HG02970 (cell line): Measurements from ENCODE around the gene HOOK2.
A peak's percentile ranks its signal among the peaks of the same experiment; 100 is the strongest.
"Not testable (repeated sequence)": the region's sequence is repeated elsewhere in the genome, so short reads cannot be mapped to it uniquely, and the experiment has no call there.

Source experiments
- ATAC-seq: cut with Tn5 transposase; IDR thresholded peaks from one replicate; pipeline ENCODE4 v1.9.1; 2021; ENCODE audit warnings: mild to moderate bottlenecking, moderate library complexity, moderate number of reproducible peaks; ENCODE audit not compliant: unreplicated experiment, low FRiP score

The HOOK2 gene

GRCh38 chr19:12756150-12756883 lies 19.0 kb downstream of the HOOK2 start:
- ATAC-seq: no peak

GRCh38 chr19:12754465-12755196 lies 20.7 kb downstream of the HOOK2 start:
- no peak for ATAC-seq

GRCh38 chr19:12752056-12752781 lies 23.1 kb downstream of the HOOK2 start:
- ATAC-seq: no peak

- ATAC-seq: no peak
Observed at GRCh38 chr19:12751635-12752034, 23.7 kb downstream of the HOOK2 start, which contains the start of gene BEST2. Gene BEST2 (plus strand): TSS chr19:12751791. CDS start chr19:12752593, 802 bp downstream.

GRCh38 chr19:12750851-12751250 lies 24.5 kb downstream of the HOOK2 start:
- no peak for ATAC-seq

GRCh38 chr19:12749938-12750521 lies 25.3 kb downstream of the HOOK2 start:
- ATAC-seq: no peak

- ATAC-seq: no peak
Observed at GRCh38 chr19:12748489-12748888, 26.9 kb downstream of the HOOK2 start.

GRCh38 chr19:12745166-12745897 lies 30.0 kb downstream of the HOOK2 start:
- ATAC-seq: no peak

GRCh38 chr19:12737835-12738351 lies 37.5 kb downstream of the HOOK2 start:
- ATAC-seq: no peak

- peak; percentile 62 for ATAC-seq
Observed at GRCh38 chr19:12736995-12737834, 38.1 kb downstream of the HOOK2 start, which contains the start of gene GET3. Gene GET3 (plus strand): TSS chr19:12737497. CDS start chr19:12737506, 9 bp downstream.

GRCh38 chr19:12733369-12734214 lies 41.8 kb downstream of the HOOK2 start:
- ATAC-seq: no peak

GRCh38 chr19:12731337-12731736 lies 44.0 kb downstream of the HOOK2 start:
- ATAC-seq: no peak

- ATAC-seq: no peak
Observed at GRCh38 chr19:12730064-12730463, 45.3 kb downstream of the HOOK2 start.

- no peak for ATAC-seq
Observed at GRCh38 chr19:12727745-12728433, 47.5 kb downstream of the HOOK2 start.

- ATAC-seq: no peak
Observed at GRCh38 chr19:12726988-12727316, 48.4 kb downstream of the HOOK2 start.

- not testable (repeated sequence) for ATAC-seq
Observed at GRCh38 chr19:12725612-12726011, 49.7 kb downstream of the HOOK2 start.

GRCh38 chr19:12723641-12724426 lies 51.5 kb downstream of the HOOK2 start, which contains the start of gene TNPO2:
Gene TNPO2 (minus strand): TSS chr19:12723932. CDS start chr19:12720977, 2,955 bp downstream.
- no peak for ATAC-seq
